A673 (cell line): Measurements from ENCODE around the gene PACS1. TPM values are rescaled to one million over a fixed set of nuclear protein-coding genes. Genes with fewer than 3 reads are reported as not detected.

Experiments used
- BruUV-seq: library from RNA; stranded (reverse); fragments of 400-500 nt; replicated peaks from 2 replicates; lab custom pipeline; 2021; lab: Mats Ljungman, UMichigan
- CTCF ChIA-PET: fragments of 300-600 bp; sonication (Branson Sonifier 250); formaldehyde crosslinking; loops from one replicate; lab custom pipeline; 2022; ENCODE audit warnings: antibody characterized with exemption; lab: Charles Lee
- POLR2A ChIA-PET: fragments of 300-600 bp; sonication (Branson Sonifier 250); formaldehyde crosslinking; loops from one replicate; lab custom pipeline; 2022; ENCODE audit warnings: antibody characterized with exemption; ENCODE audit not compliant: low non-redundant PET; lab: Charles Lee
- DNase-seq: peaks from one replicate; pipeline ENCODE4 v3.0.0-alpha.2; 2015; ENCODE audit warnings: low spot score
- H3K27ac ChIP-seq: fragments of 200-600 bp; sonication (generic); 2 replicates; pipeline ENCODE4 v1.5.1; 2016; ENCODE audit warnings: mixed run types, low read depth, mild to moderate bottlenecking, mixed read lengths, antibody characterized with exemption, low read length; ENCODE audit not compliant: poor library complexity, severe bottlenecking
- H3K27me3 ChIP-seq: fragments of 200-600 bp; sonication (generic); replicated peaks from 2 replicates; pipeline ENCODE4 v1.6.1; 2017; ENCODE audit warnings: mixed run types, low read depth, mild to moderate bottlenecking, mixed read lengths, antibody characterized with exemption, low read length; ENCODE audit not compliant: insufficient read depth, poor library complexity
- H3K36me3 ChIP-seq: fragments of 200-600 bp; sonication (generic); 2 replicates; pipeline ENCODE4 v1.6.1; 2016; ENCODE audit warnings: mixed run types, mild to moderate bottlenecking, mixed read lengths, antibody characterized with exemption, low read length; ENCODE audit not compliant: insufficient read depth, poor library complexity, severe bottlenecking
- H3K4me1 ChIP-seq: fragments of 200-600 bp; sonication (generic); 2 replicates; pipeline ENCODE4 v1.6.1; 2017; ENCODE audit warnings: mixed run types, mild to moderate bottlenecking, mixed read lengths, antibody characterized with exemption, low read length; ENCODE audit not compliant: insufficient read depth, poor library complexity, severe bottlenecking
- H3K4me3 ChIP-seq: fragments of 200-600 bp; sonication (generic); 2 replicates; pipeline ENCODE4 v1.5.1; 2016; ENCODE audit warnings: low read depth, mixed run types, mild to moderate bottlenecking, mixed read lengths, low read length; ENCODE audit not compliant: poor library complexity, severe bottlenecking
- H3K9me3 ChIP-seq: fragments of 200-600 bp; sonication (generic); 2 replicates; pipeline ENCODE4 v1.6.1; 2016; ENCODE audit warnings: mixed run types, low read depth, mild to moderate bottlenecking, mixed read lengths, antibody characterized with exemption, low read length; ENCODE audit not compliant: poor library complexity, severe bottlenecking
- EZH2 ChIP-seq: fragments of 200-600 bp; sonication (generic); IDR thresholded peaks from 2 replicates; pipeline ENCODE4 v1.6.1; 2017; ENCODE audit warnings: borderline replicate concordance, low read depth, mild to moderate bottlenecking, mixed read lengths, antibody characterized with exemption, low read length; ENCODE audit not compliant: poor library complexity, severe bottlenecking
- intact Hi-C: fragments of 100-400 bp; cut with micrococcal nuclease; formaldehyde crosslinking; loops from one replicate; pipeline ENCODE4 v1.10.0; 2022; ENCODE audit not compliant: unreplicated experiment
- total RNA-seq: library from RNA; stranded (reverse); gene quantifications from 2 replicates; pipeline ENCODE4 v1.2.3, GENCODE V29; 2021
- TF ChIP-seq, protein P1 (sequence below): fragments of 300-800, 200-600 bp; sonication (generic); conservative IDR thresholded peaks from 2 replicates; pipeline ENCODE4 v1.5.1; 2017; ENCODE audit warnings: low read depth, mild to moderate bottlenecking, antibody characterized with exemption, low read length, moderate library complexity, mixed read lengths

Gene PACS1
- total RNA-seq, 1 experiment from 2014 or later = 75.7 TPM

DNA sequence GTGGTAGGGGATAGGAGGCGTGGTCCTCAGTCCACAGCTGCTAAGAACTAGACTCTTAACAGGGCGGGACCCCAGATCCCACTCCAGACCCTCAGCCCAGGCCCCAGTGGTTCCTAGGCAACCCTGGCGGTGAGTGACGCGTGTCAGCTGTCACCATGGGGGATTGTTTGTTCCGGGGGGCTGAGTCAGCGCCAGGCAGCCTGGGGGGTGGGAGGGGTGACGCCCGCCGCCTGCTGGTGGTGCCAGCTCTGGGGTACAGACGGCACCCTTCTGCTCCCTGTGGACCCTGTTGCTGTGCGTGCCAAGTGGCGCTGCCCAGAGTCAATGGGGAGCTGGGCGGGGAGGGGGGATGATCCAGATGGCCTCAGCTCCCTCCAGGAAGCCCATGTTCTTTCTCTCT, 210.4 kb downstream of the PACS1 start:
- Histone ChIP-seq H3K27ac (no peak overlapping the region), H3K4me1 (peaks cover 27% of the 10 kb centered on the region), H3K9me3 (no peaks in the 10 kb centered on the region), H3K27me3 (no peaks in the 10 kb centered on the region), H3K36me3 (peaks cover 11% of the 10 kb centered on the region), H3K4me3 (no peak overlapping the region)
- POLR2A ChIA-PET = no interaction called here
- DNase-seq = peak; percentile 53
- TF ChIP-seq EZH2 = no peak
- TF ChIP-seq, protein P1, sequence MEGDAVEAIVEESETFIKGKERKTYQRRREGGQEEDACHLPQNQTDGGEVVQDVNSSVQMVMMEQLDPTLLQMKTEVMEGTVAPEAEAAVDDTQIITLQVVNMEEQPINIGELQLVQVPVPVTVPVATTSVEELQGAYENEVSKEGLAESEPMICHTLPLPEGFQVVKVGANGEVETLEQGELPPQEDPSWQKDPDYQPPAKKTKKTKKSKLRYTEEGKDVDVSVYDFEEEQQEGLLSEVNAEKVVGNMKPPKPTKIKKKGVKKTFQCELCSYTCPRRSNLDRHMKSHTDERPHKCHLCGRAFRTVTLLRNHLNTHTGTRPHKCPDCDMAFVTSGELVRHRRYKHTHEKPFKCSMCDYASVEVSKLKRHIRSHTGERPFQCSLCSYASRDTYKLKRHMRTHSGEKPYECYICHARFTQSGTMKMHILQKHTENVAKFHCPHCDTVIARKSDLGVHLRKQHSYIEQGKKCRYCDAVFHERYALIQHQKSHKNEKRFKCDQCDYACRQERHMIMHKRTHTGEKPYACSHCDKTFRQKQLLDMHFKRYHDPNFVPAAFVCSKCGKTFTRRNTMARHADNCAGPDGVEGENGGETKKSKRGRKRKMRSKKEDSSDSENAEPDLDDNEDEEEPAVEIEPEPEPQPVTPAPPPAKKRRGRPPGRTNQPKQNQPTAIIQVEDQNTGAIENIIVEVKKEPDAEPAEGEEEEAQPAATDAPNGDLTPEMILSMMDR = peak; percentile 43
- BruUV-seq = no TSS peak
- intact Hi-C loops = no loop called here
- CTCF ChIA-PET = interaction anchor here (0.6 to 0.7 kb wide), 3 partner anchors 19 to 437 kb away, joined by 3 to 6 read pairs (median 3); no protein-coding TSS in a partner anchor

DNA sequence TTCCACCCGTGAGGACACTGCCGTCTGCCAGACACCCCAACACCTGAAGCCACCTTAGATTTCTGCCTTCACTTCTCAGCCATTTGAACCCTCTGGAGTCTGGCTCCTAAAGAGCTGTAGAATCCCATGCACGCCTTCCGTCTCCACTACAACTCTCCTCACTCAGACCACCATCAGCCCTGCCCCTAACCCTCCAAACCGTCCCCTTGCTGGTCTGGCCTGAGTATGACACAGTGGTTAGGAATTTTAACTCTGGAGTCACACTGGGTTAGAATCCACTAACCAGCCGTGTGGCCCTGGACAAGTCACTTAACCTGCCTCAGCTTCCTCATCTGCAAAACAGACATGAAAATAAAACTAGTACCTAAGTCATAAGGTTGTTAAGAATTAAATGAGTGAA, 210.9 kb downstream of the PACS1 start:
- H3K4me3 ChIP-seq = no peak overlapping the region
- CTCF ChIA-PET = no interaction called here

DNA sequence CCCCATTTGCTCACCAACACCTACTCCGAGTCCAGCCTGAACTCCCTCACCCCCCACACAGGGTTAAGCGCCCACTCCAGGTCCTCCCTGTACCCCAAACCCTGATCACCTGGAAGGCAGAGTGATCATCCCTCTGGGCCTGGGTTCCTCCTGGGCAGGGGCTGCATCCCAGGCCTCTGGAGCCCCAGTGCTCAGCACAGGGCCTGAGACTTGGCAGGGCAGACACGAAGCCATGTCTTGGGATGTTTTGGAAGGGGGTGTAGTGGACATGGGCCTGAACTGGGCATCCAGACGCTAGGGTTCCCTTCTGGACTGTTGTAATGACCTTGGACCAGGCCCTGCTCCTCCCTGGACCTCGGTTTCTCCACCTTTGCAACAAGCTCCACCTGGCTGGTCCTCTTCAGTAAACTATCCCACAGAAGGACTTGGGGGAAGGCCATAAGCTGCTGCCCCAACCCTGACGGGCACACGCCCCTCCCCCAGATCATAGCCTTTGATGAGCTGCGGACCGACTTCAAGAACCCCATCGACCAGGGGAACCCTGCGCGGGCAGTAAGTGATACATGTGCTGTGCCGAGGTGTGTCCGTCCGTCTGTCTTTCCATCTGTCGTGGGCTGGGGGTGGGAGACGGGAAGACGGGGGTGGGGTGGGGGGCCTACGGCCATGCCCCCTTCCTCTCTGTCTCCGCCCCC, 211.8 kb downstream of the PACS1 start:
- H3K36me3 ChIP-seq = peaks cover 5% of the 10 kb centered on the region
- H3K27me3 ChIP-seq = no peaks in the 10 kb centered on the region
- CTCF ChIA-PET = interaction anchor here (0.6 to 1.1 kb wide), 4 partner anchors 14 to 240 kb away, joined by 3 to 9 read pairs (median 6); no protein-coding TSS in a partner anchor
- BruUV-seq = no TSS peak
- TF ChIP-seq EZH2 = no peak
- TF ChIP-seq, protein P1 = no peak
- DNase-seq = no peak
- no peak overlapping the region for H3K4me3 ChIP-seq
- no peaks in the 10 kb centered on the region for H3K9me3 ChIP-seq
- intact Hi-C loops = loop anchor here (1.0 kb wide), 1 partner anchor 60 kb away; no protein-coding TSS in a partner anchor
- POLR2A ChIA-PET = no interaction called here
- no peak overlapping the region for H3K27ac ChIP-seq
- peaks cover 27% of the 10 kb centered on the region for H3K4me1 ChIP-seq

More for the DNA sequence above, 210.9 kb downstream of the PACS1 start:
- Histone ChIP-seq H3K9me3 (no peaks in the 10 kb centered on the region), H3K4me1 (peaks cover 27% of the 10 kb centered on the region), H3K36me3 (peaks cover 6% of the 10 kb centered on the region), H3K27me3 (no peaks in the 10 kb centered on the region), H3K27ac (no peak overlapping the region)
- TF ChIP-seq, protein P1 = no peak
- TF ChIP-seq EZH2 = no peak
- POLR2A ChIA-PET = no interaction called here
- BruUV-seq = no TSS peak
- DNase-seq = no peak
- intact Hi-C loops = no loop called here
